SH-SY5Y (cell line): ENCODE results near the gene ATG2B.

Experiments
- GATA2 ChIP-seq: IDR thresholded peaks from 2 replicates; pipeline ENCODE4 v1.6.1; 2011; ENCODE audit warnings: mild to moderate bottlenecking, low read depth, low read length
- GATA3 ChIP-seq: IDR thresholded peaks from 2 replicates; pipeline ENCODE4 v1.6.1; 2011; ENCODE audit warnings: low read depth, mild to moderate bottlenecking, low read length, moderate library complexity

- TF ChIP-seq GATA2 = no peak
- TF ChIP-seq GATA3 = no peak
Measured at GRCh38 chr14:96254687-96255086, 108.5 kb downstream of the ATG2B start.
